ENCODE results near the gene RAD51B.

GRCh38 chr14:68076451-68076850, 256.9 kb downstream of the RAD51B start:
- TF ChIP-seq ESRRA (CRISPR knock-in tag; IDR thresholded peaks at IDR 0.05; ENCODE audit: borderline replicate concordance) (no peak), CTCF (IDR thresholded peaks at IDR 0.05) (no peak), CBFB (CRISPR knock-in tag; IDR thresholded peaks at IDR 0.05; ENCODE audit: low read depth) (no peak), FOXK1 (CRISPR knock-in tag; IDR thresholded peaks at IDR 0.05) (no peak), NFE2L1 (CRISPR knock-in tag; IDR thresholded peaks at IDR 0.05) (no peak), ZBTB21 (CRISPR knock-in tag; IDR thresholded peaks at IDR 0.05; ENCODE audit: borderline replicate concordance) (no peak), ZNF121 (CRISPR knock-in tag; IDR thresholded peaks at IDR 0.05) (no peak), NFYB (CRISPR knock-in tag; conservative IDR thresholded peaks at IDR 0.05; ENCODE audit: low read depth) (no peak), ATF2 (CRISPR knock-in tag; IDR thresholded peaks at IDR 0.05; ENCODE audit: borderline replicate concordance, low read depth) (no peak)
- TF ChIP-seq, protein P1, sequence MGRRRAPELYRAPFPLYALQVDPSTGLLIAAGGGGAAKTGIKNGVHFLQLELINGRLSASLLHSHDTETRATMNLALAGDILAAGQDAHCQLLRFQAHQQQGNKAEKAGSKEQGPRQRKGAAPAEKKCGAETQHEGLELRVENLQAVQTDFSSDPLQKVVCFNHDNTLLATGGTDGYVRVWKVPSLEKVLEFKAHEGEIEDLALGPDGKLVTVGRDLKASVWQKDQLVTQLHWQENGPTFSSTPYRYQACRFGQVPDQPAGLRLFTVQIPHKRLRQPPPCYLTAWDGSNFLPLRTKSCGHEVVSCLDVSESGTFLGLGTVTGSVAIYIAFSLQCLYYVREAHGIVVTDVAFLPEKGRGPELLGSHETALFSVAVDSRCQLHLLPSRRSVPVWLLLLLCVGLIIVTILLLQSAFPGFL (CRISPR knock-in tag; IDR thresholded peaks at IDR 0.05; ENCODE audit: borderline replicate concordance) = no peak
- TF ChIP-seq, protein P2, sequence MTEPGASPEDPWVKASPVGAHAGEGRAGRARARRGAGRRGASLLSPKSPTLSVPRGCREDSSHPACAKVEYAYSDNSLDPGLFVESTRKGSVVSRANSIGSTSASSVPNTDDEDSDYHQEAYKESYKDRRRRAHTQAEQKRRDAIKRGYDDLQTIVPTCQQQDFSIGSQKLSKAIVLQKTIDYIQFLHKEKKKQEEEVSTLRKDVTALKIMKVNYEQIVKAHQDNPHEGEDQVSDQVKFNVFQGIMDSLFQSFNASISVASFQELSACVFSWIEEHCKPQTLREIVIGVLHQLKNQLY (CRISPR knock-in tag; IDR thresholded peaks at IDR 0.05) = no peak
